Loucy (cell line): Measurements from ENCODE around the gene CHST5.

Experiments
- H2AFZ ChIP-seq: fragments of 200-600 bp; sonication (generic); 2 replicates; pipeline ENCODE4 v1.6.0; 2016; ENCODE audit warnings: antibody characterized with exemption, mild to moderate bottlenecking, low read length, moderate library complexity
- H3F3A ChIP-seq: fragments of 200-600 bp; 2 replicates; pipeline ENCODE4 v1.6.0; 2016; ENCODE audit warnings: antibody characterized with exemption, low read depth, mild to moderate bottlenecking
- H3K27me3 ChIP-seq: fragments of 200-600 bp; sonication (generic); 2 replicates; pipeline ENCODE4 v1.6.1; 2014; ENCODE audit warnings: low read length, mild to moderate bottlenecking; ENCODE audit not compliant: insufficient read depth, poor library complexity, severe bottlenecking
- H3K36me3 ChIP-seq: fragments of 200-600 bp; sonication (generic); 2 replicates; pipeline ENCODE4 v1.6.1; 2016; ENCODE audit warnings: low read length; ENCODE audit not compliant: insufficient read depth
- H3K4me1 ChIP-seq: fragments of 200-600 bp; sonication (generic); 2 replicates; pipeline ENCODE4 v1.5.1; 2014; ENCODE audit warnings: low read length, mild to moderate bottlenecking; ENCODE audit not compliant: insufficient read depth, poor library complexity, severe bottlenecking
- H3K4me2 ChIP-seq: fragments of 200-600 bp; sonication (generic); 2 replicates; pipeline ENCODE4 v1.6.0; 2014; ENCODE audit warnings: antibody characterized with exemption, low read length, low read depth, mild to moderate bottlenecking; ENCODE audit not compliant: poor library complexity, severe bottlenecking
- H3K4me3 ChIP-seq: fragments of 200-600 bp; sonication (generic); 2 replicates; pipeline ENCODE4 v1.5.1; 2014; ENCODE audit warnings: low read length, mild to moderate bottlenecking, mixed read lengths; ENCODE audit not compliant: poor library complexity, severe bottlenecking
- H3K79me2 ChIP-seq: fragments of 200-600 bp; sonication (generic); 2 replicates; pipeline ENCODE4 v1.6.1; 2014; ENCODE audit warnings: low read length; ENCODE audit not compliant: insufficient read depth
- H3K9ac ChIP-seq: fragments of 200-600 bp; sonication (generic); 2 replicates; pipeline ENCODE4 v1.6.0; 2014; ENCODE audit warnings: mild to moderate bottlenecking, low read depth, low read length, moderate library complexity; ENCODE audit not compliant: poor library complexity, severe bottlenecking
- H3K9me2 ChIP-seq: fragments of 200-600 bp; sonication (generic); replicated peaks from 2 replicates; pipeline ENCODE4 v1.6.1; 2016; ENCODE audit warnings: low read depth, low read length, mixed read lengths
- H3K9me3 ChIP-seq: fragments of 200-600 bp; sonication (generic); 2 replicates; pipeline ENCODE4 v1.6.1; 2014; ENCODE audit warnings: mild to moderate bottlenecking, antibody characterized with exemption, low read length, low read depth; ENCODE audit not compliant: insufficient read depth
- H4K20me1 ChIP-seq: fragments of 200-600 bp; sonication (generic); 2 replicates; pipeline ENCODE4 v1.6.0; 2014; ENCODE audit warnings: antibody characterized with exemption, low read length, mild to moderate bottlenecking; ENCODE audit not compliant: insufficient read depth, poor library complexity, severe bottlenecking
- CTCF ChIP-seq: fragments of 200-600 bp; sonication (generic); conservative IDR thresholded peaks from 2 replicates; pipeline ENCODE4 v1.5.1; 2014; ENCODE audit warnings: mild to moderate bottlenecking, antibody characterized with exemption, low read length
- EZH2phosphoT487 ChIP-seq: fragments of 200-600 bp; IDR thresholded peaks from 2 replicates; pipeline ENCODE4 v1.6.1; 2018; ENCODE audit warnings: antibody characterized with exemption, mild to moderate bottlenecking, moderate library complexity, borderline replicate concordance

The CHST5 gene

GRCh38 chr16:75506574-75506973 is 29.3 kb downstream of the CHST5 start:
- TF ChIP-seq CTCF = no peak
- TF ChIP-seq EZH2phosphoT487 = no peak
- Histone ChIP-seq H3K4me3 (no peak overlapping the region), H3K9me3 (no peaks in the 10 kb centered on the region), H3K4me1 (no peaks in the 10 kb centered on the region), H4K20me1 (no peaks in the 10 kb centered on the region), H3K79me2 (no peaks in the 10 kb centered on the region), H3K9ac (no peak overlapping the region), H2AFZ (no peak overlapping the region), H3K27me3 (no peaks in the 10 kb centered on the region), H3K36me3 (no peaks in the 10 kb centered on the region), H3F3A (no peaks in the 10 kb centered on the region), H3K4me2 (no peak overlapping the region), H3K9me2 (no peaks in the 10 kb centered on the region)

GRCh38 chr16:75506107-75506506 is 29.8 kb downstream of the CHST5 start:
- Histone ChIP-seq H3K9me3 (no peaks in the 10 kb centered on the region), H3K27me3 (no peaks in the 10 kb centered on the region), H2AFZ (no peak overlapping the region)

GRCh38 chr16:75503801-75504200 is 32.1 kb downstream of the CHST5 start:
- Histone ChIP-seq H3K36me3 (no peaks in the 10 kb centered on the region), H3F3A (no peaks in the 10 kb centered on the region), H3K79me2 (no peaks in the 10 kb centered on the region), H4K20me1 (no peaks in the 10 kb centered on the region), H3K4me3 (no peak overlapping the region), H3K9ac (no peak overlapping the region), H3K4me1 (no peaks in the 10 kb centered on the region), H3K4me2 (no peak overlapping the region), H3K9me3 (no peaks in the 10 kb centered on the region), H3K9me2 (no peaks in the 10 kb centered on the region), H2AFZ (no peak overlapping the region), H3K27me3 (no peaks in the 10 kb centered on the region)
- TF ChIP-seq EZH2phosphoT487 = no peak
- TF ChIP-seq CTCF = no peak

More at GRCh38 chr16:75506107-75506506, 29.8 kb downstream of the CHST5 start:
- H3K4me2 ChIP-seq = no peak overlapping the region
- H3K36me3 ChIP-seq = no peaks in the 10 kb centered on the region
- H3K4me3 ChIP-seq = no peak overlapping the region
- H4K20me1 ChIP-seq = no peaks in the 10 kb centered on the region
- no peaks in the 10 kb centered on the region for H3F3A ChIP-seq
- no peaks in the 10 kb centered on the region for H3K9me2 ChIP-seq
- TF ChIP-seq CTCF (no peak), EZH2phosphoT487 (no peak)
- no peaks in the 10 kb centered on the region for H3K4me1 ChIP-seq
- no peaks in the 10 kb centered on the region for H3K79me2 ChIP-seq
- no peak overlapping the region for H3K9ac ChIP-seq
